Measurements from ENCODE around the gene SH3GL2. TPM values are rescaled to one million over a fixed set of nuclear protein-coding genes. Genes with fewer than 3 reads are reported as not detected.

SH3GL2 gene
- total RNA-seq, 1 experiment from 2014 or later, result not detected

DNA sequence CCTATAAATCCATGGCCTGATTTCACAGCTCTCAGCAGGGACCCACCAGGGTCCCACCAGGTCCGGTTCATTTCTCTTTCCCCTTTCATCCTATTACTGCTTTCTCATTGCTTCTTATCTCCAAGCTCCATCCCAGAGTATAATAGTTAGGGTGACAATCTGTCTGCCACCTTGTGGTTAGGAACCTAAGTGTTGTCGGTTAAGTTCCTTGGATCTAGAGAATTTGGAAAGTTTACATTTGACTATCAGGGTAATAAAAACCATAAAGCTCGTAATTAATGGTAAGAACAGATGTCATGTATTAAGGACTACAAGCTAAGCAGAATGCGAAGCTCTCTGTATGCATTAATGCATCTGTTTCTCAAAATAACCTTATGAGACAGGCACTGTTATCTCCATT is 259.1 kb downstream of the SH3GL2 start:
- DNase-seq (ENCODE audit: unreplicated experiment), result no peak
- ChIA-PET CTCF (interaction anchor here (0.5 to 1.5 kb wide), 6 partner anchors 20 to 419 kb away, joined by 3 to 5 read pairs (median 3); no protein-coding TSS in a partner anchor), POLR2A (interaction anchor here (0.7 kb wide), 1 partner anchor 841 kb away, joined by 3 read pairs; no protein-coding TSS in a partner anchor)
- no TSS peak for BruUV-seq (replicated peaks)
- peaks cover 19% of the 10 kb centered on the region for H3K27me3 Mint-ChIP-seq (ENCODE audit: insufficient read depth, unreplicated experiment)
- H3K9me3 Mint-ChIP-seq (ENCODE audit: unreplicated experiment), result peaks cover 2% of the 10 kb centered on the region
- no peak overlapping the region for H3K4me3 Mint-ChIP-seq (ENCODE audit: unreplicated experiment)
- no peaks in the 10 kb centered on the region for H3K4me1 Mint-ChIP-seq (ENCODE audit: insufficient read depth, unreplicated experiment)
- TF ChIP-seq CTCF (IDR thresholded peaks at IDR 0.05; ENCODE audit: unreplicated experiment), result no peak
- H3K36me3 Mint-ChIP-seq (ENCODE audit: insufficient read depth, unreplicated experiment), result no peaks in the 10 kb centered on the region
- intact Hi-C loops (cut with micrococcal nuclease), result no loop called here
- no peak overlapping the region for H3K27ac Mint-ChIP-seq (ENCODE audit: low read depth, unreplicated experiment)

DNA sequence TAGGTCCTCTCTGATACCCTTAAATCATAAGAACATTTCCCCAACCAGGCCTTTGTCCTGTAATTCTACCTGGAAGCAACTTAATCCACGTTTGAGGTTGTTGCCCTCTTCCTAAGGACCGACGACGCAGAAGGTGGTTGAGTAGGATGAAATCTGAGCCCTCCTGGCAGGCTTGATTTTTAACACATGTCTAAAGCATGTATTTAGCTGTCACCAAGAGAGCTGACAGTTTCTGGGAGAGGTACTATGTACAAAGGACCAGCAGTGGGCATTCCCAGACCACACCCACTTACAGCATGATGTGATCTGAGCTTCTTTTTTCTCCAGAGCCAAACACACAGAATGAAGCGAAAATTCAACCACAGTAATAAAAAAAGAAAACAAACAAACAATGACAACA is 260.9 kb downstream of the SH3GL2 start:
- Mint-ChIP-seq H3K27me3 (ENCODE audit: insufficient read depth, unreplicated experiment) (peaks cover 9% of the 10 kb centered on the region), H3K4me3 (ENCODE audit: unreplicated experiment) (no peak overlapping the region), H3K27ac (ENCODE audit: low read depth, unreplicated experiment) (no peak overlapping the region), H3K9me3 (ENCODE audit: unreplicated experiment) (peaks cover 11% of the 10 kb centered on the region), H3K36me3 (ENCODE audit: insufficient read depth, unreplicated experiment) (no peaks in the 10 kb centered on the region), H3K4me1 (ENCODE audit: insufficient read depth, unreplicated experiment) (no peaks in the 10 kb centered on the region)
- POLR2A ChIA-PET, result no interaction called here
- TF ChIP-seq CTCF (IDR thresholded peaks at IDR 0.05; ENCODE audit: unreplicated experiment), result no peak
- intact Hi-C loops (cut with micrococcal nuclease), result no loop called here
- no peak for DNase-seq (ENCODE audit: unreplicated experiment)
- no TSS peak for BruUV-seq (replicated peaks)
- CTCF ChIA-PET, result no interaction called here

DNA sequence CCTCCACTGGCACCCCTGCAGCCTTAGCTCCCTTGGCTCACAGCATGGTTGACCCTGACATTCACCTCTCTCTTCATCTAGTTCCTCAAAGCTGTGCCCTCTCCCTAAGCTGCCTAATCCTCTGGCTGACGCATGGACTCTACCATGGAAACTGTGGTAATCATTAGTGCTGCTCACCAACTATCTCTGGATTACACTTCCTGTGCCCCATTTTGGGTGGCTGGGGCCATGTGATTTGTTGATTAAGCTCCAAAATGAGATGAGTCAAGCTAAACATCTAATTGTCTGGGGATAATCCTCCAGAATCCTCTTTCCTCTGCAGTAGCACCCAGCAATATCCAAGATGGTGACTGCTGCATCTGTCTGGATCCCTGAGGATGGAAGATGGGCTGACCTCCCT is 264.4 kb downstream of the SH3GL2 start:
- intact Hi-C loops (cut with micrococcal nuclease), result no loop called here
- DNase-seq (ENCODE audit: unreplicated experiment), result no peak
- H3K27me3 Mint-ChIP-seq (ENCODE audit: insufficient read depth, unreplicated experiment), result no peaks in the 10 kb centered on the region
- H3K4me1 Mint-ChIP-seq (ENCODE audit: insufficient read depth, unreplicated experiment), result no peaks in the 10 kb centered on the region
- peaks cover 11% of the 10 kb centered on the region for H3K9me3 Mint-ChIP-seq (ENCODE audit: unreplicated experiment)
- H3K4me3 Mint-ChIP-seq (ENCODE audit: unreplicated experiment), result no peak overlapping the region
- ChIA-PET CTCF (interaction anchor here (0.7 to 1.8 kb wide), 2 partner anchors 32 to 152 kb away, joined by 3 to 4 read pairs; no protein-coding TSS in a partner anchor), POLR2A (no interaction called here)
- BruUV-seq (replicated peaks), result no TSS peak
- no peak overlapping the region for H3K27ac Mint-ChIP-seq (ENCODE audit: low read depth, unreplicated experiment)
- TF ChIP-seq CTCF (IDR thresholded peaks at IDR 0.05; ENCODE audit: unreplicated experiment), result no peak
- no peaks in the 10 kb centered on the region for H3K36me3 Mint-ChIP-seq (ENCODE audit: insufficient read depth, unreplicated experiment)
